A549 (cell line): Measurements from ENCODE around the gene CDH6. TPM values are rescaled to one million over a fixed set of nuclear protein-coding genes. Genes with fewer than 3 reads are reported as not detected.

Experiments used
- ATAC-seq, 2 experiments: fragments of 200-7000 bp in 1 of 2; fragments of >200 bp in 1 of 2; cut with Nextera tagmentation in 1 of 2; cut with Tn5 transposase in 1 of 2; 3 replicates each; pipeline versions ENCODE4 v1.8.0 to v1.9.1; 2018 to 2020; ENCODE audit warnings: mild to moderate bottlenecking in 1 of 2, moderate library complexity in 1 of 2
- CTCF ChIA-PET: fragments of 300-600 bp; sonication (Branson Sonifier 250); formaldehyde crosslinking; extraction: SDS; loops from one replicate; lab custom pipeline; 2021; ENCODE audit warnings: antibody characterized with exemption, inconsistent platforms; lab: Yijun Ruan, JAX
- POLR2A ChIA-PET: fragments of 350-600 bp; formaldehyde crosslinking; extraction: SDS; loops from one replicate; lab custom pipeline; 2021; ENCODE audit warnings: antibody characterized with exemption, inconsistent platforms; lab: Yijun Ruan, JAX
- DNase-seq, 2 experiments: peaks; one replicate each; pipeline versions ENCODE4 v3.0.0 to v3.0.0-alpha.2; 2011 to 2016; ENCODE audit warnings: low read depth in 1 of 2, low spot score in 1 of 2
- FAIRE-seq: peaks from 2 replicates; lab custom pipeline; 2011; peaks lifted over from hg19 to GRCh38; lab: Jason Lieb, UNC
- H3K27ac ChIP-seq, 2 experiments: fragments of >200 bp; sonication (Bioruptor Twin); formaldehyde crosslinking; 3 replicates each; pipeline ENCODE4 v1.5.1; 2016 to 2017
- H3K4me1 ChIP-seq: fragments of >200 bp; sonication (Bioruptor Twin); formaldehyde crosslinking; 3 replicates; pipeline ENCODE4 v1.6.1; 2016
- H3K4me2 ChIP-seq: fragments of >200 bp; sonication (Bioruptor Twin); formaldehyde crosslinking; 3 replicates; pipeline ENCODE4 v1.6.1; 2016
- H3K4me3 ChIP-seq: fragments of >200 bp; sonication (Bioruptor Twin); formaldehyde crosslinking; 3 replicates; pipeline ENCODE4 v1.5.1; 2016
- H3K9me3 ChIP-seq: fragments of >200 bp; sonication (Bioruptor Twin); formaldehyde crosslinking; 3 replicates; pipeline ENCODE4 v1.6.1; 2016
- CBX8 ChIP-seq: fragments of 200-600 bp; sonication (generic); IDR thresholded peaks from 2 replicates; pipeline ENCODE4 v1.6.1; 2016
- CHD4 ChIP-seq: fragments of 200-600 bp; sonication (generic); IDR thresholded peaks from 2 replicates; pipeline ENCODE4 v1.6.1; 2016; ENCODE audit warnings: antibody characterized with exemption, mild to moderate bottlenecking, borderline replicate concordance
- FOSB ChIP-seq: fragments of 250-450 bp; sonication (Bioruptor Pico); IDR thresholded peaks from 2 replicates; pipeline ENCODE4 v1.5.0; 2020; ENCODE audit warnings: mild to moderate bottlenecking, moderate library complexity
- FOSL2 ChIP-seq, 2 experiments: fragments of 450-650 bp in 1 of 2; fragments of >200 bp in 1 of 2; sonication (Bioruptor Twin) in 1 of 2; formaldehyde crosslinking; IDR thresholded peaks; 2 replicates each; pipeline versions ENCODE4 v1.5.0 to v1.6.1; 2016 to 2020; ENCODE audit warnings: mild to moderate bottlenecking in 1 of 2, moderate library complexity in 1 of 2
- GATA3 ChIP-seq: IDR thresholded peaks from 2 replicates; pipeline ENCODE4 v1.6.1; 2012; ENCODE audit warnings: borderline replicate concordance
- HDAC2 ChIP-seq: fragments of 200-600 bp; sonication (generic); IDR thresholded peaks from 2 replicates; pipeline ENCODE4 v1.6.1; 2016
- HOXA7 ChIP-seq: fragments of 250-450 bp; sonication (Bioruptor Pico); IDR thresholded peaks from 2 replicates; pipeline ENCODE4 v1.5.0; 2020; ENCODE audit warnings: mild to moderate bottlenecking, moderate library complexity
- HOXB5 ChIP-seq: fragments of 250-450 bp; sonication (Bioruptor Pico); IDR thresholded peaks from 2 replicates; pipeline ENCODE4 v1.5.0; 2020; ENCODE audit warnings: mild to moderate bottlenecking, moderate library complexity
- JUN ChIP-seq, 2 experiments: fragments of >200 bp; sonication (Bioruptor Twin); formaldehyde crosslinking; IDR thresholded peaks; 2 replicates in 1 of 2; 3 replicates in 1 of 2; pipeline ENCODE4 v1.6.1; 2016 to 2017
- KDM1A ChIP-seq: fragments of 200-600 bp; sonication (generic); IDR thresholded peaks from 2 replicates; pipeline ENCODE4 v1.6.1; 2016; ENCODE audit warnings: low read depth, mild to moderate bottlenecking
- MAZ ChIP-seq: fragments of 150-350 bp; IDR thresholded peaks from 2 replicates; pipeline ENCODE4 v1.6.1; 2014; ENCODE audit warnings: antibody characterized with exemption, low read depth, low read length, borderline replicate concordance
- MYC ChIP-seq: IDR thresholded peaks from 2 replicates; pipeline ENCODE4 v1.6.1; 2012; ENCODE audit warnings: mild to moderate bottlenecking, inconsistent platforms, low read length, improper control_type of control experiment, borderline replicate concordance
- NFE2L2 ChIP-seq: fragments of 150-350 bp; conservative IDR thresholded peaks from 2 replicates; pipeline ENCODE4 v1.6.1; 2014; ENCODE audit warnings: low read length
- NR3C1 ChIP-seq: fragments of >200 bp; sonication (Bioruptor Twin); formaldehyde crosslinking; IDR thresholded peaks from 3 replicates; pipeline ENCODE4 v1.6.1; 2017
- RAD21 ChIP-seq, 2 experiments: fragments of >200 bp in 1 of 2; sonication (Bioruptor Twin) in 1 of 2; formaldehyde crosslinking in 1 of 2; IDR thresholded peaks in 1 of 2; conservative IDR thresholded peaks in 1 of 2; 2 replicates in 1 of 2; 3 replicates in 1 of 2; pipeline ENCODE4 v1.6.1; 2012 to 2018; ENCODE audit warnings: inconsistent platforms in 1 of 2
- RARB ChIP-seq: fragments of 250-450 bp; sonication (Bioruptor Pico); IDR thresholded peaks from 2 replicates; pipeline ENCODE4 v1.8.0; 2021; ENCODE audit warnings: mild to moderate bottlenecking, moderate library complexity
- RFX5 ChIP-seq: fragments of 450-650 bp; IDR thresholded peaks from 2 replicates; pipeline ENCODE4 v1.7.1; 2014; ENCODE audit warnings: antibody characterized with exemption, mild to moderate bottlenecking, moderate library complexity
- RNF2 ChIP-seq: fragments of 200-600 bp; sonication (generic); IDR thresholded peaks from 2 replicates; pipeline ENCODE4 v1.6.1; 2016; ENCODE audit warnings: low read depth, mild to moderate bottlenecking, antibody characterized with exemption, moderate library complexity, borderline replicate concordance
- SMC3 ChIP-seq: fragments of >200 bp; sonication (Bioruptor Twin); formaldehyde crosslinking; IDR thresholded peaks from 3 replicates; pipeline ENCODE4 v1.6.1; 2018; ENCODE audit warnings: inconsistent platforms
- ZC3H11A ChIP-seq: fragments of 450-650 bp; IDR thresholded peaks from 2 replicates; pipeline ENCODE4 v1.6.1; 2014; ENCODE audit warnings: antibody characterized with exemption, mild to moderate bottlenecking
- ZFP36 ChIP-seq: fragments of 450-650 bp; IDR thresholded peaks from 2 replicates; pipeline ENCODE4 v1.6.1; 2014; ENCODE audit warnings: borderline replicate concordance; ENCODE audit not compliant: partially characterized antibody
- ZNF302 ChIP-seq: fragments of 250-450 bp; sonication (Bioruptor Pico); IDR thresholded peaks from 2 replicates; pipeline ENCODE4 v1.9.0; 2021; ENCODE audit warnings: inconsistent platforms, mild to moderate bottlenecking, moderate library complexity
- ZSCAN20 ChIP-seq: fragments of 250-450 bp; sonication (Bioruptor Pico); IDR thresholded peaks from 2 replicates; pipeline ENCODE4 v1.8.0; 2022; ENCODE audit warnings: mild to moderate bottlenecking, moderate library complexity
- WGBS: methylation state at CpG from one replicate; pipeline ENCODE4 v1.1.6; 2017; ENCODE audit errors: missing lambda C conversion rate; 5-methylcytosine and 5-hydroxymethylcytosine counted together
- polyA plus RNA-seq, 4 experiments: library from polyadenylated mRNA; depleted of rRNA in 3 of 4; stranded (reverse); fragments of >200 nt; fragmentation: RNase III in 1 of 4; extraction: RNeasy Plus Mini Kit Qiagen cat#74134 plus additional on column Dnase treatment in 1 of 4; gene quantifications; 2 replicates in 3 of 4; 3 replicates in 1 of 4; pipeline ENCODE4 v1.2.3, GENCODE V29; 2011 to 2017
- TF ChIP-seq, protein P1 (sequence below): fragments of >200 bp; sonication (Bioruptor Twin); formaldehyde crosslinking; IDR thresholded peaks from 3 replicates; pipeline ENCODE4 v1.5.1; 2016
- TF ChIP-seq, protein P2 (sequence below): IDR thresholded peaks from 2 replicates; pipeline ENCODE4 v1.6.1; 2012
- TF ChIP-seq, protein P3 (sequence below): fragments of 450-650 bp; IDR thresholded peaks from 2 replicates; pipeline ENCODE4 v1.6.1; 2014; ENCODE audit warnings: antibody characterized with exemption
- TF ChIP-seq, protein P4 (sequence below): fragments of 200-600 bp; sonication (generic); IDR thresholded peaks from 2 replicates; pipeline ENCODE4 v1.6.1; 2016; ENCODE audit warnings: antibody characterized with exemption, mild to moderate bottlenecking, moderate library complexity

CDH6 gene
- polyA plus RNA-seq, 2 of the 4 experiments (the other 2 are of a cell fraction), result 0.25 to 0.61 TPM

DNA sequence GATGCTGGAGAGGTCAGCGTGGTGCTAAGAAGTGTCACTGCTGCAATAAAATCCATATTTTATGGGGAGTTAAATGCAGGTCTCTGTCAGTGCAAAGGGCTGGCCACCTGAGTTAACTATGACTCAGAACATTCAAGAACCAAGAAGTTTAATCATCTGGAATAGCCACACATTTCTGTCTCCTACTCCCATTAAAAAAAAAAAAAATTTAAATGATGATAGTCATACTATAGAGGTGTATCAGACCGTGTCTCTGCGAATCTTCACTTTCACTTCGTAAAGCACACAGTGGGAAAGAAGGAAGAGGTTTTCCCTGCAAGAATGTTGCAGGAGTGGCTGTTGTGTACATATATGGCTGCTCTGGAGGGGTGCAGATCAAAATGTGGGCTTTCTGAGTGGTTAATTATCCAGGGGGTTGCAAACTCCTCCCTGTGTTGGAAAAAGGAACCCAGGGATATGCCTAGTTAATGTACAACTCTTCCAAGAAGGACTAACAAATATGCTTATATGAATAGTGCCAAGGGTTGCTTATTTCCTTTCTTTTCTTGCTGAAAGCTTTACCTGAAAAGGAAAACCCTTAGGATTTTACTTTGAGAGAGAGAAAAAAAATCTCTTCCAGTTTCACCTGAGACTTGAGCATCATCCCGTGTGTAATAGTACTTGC is 1.5 kb downstream of the CDH6 start:
- H3K27ac ChIP-seq, result no peak overlapping the region
- H3K4me2 ChIP-seq, result peak overlapping the region; percentile 94
- H3K4me1 ChIP-seq, result peaks cover 6% of the 10 kb centered on the region; the same call in 2 of the 3 replicates
- no peak for TF ChIP-seq ZFP36
- TF ChIP-seq ZC3H11A, result no peak
- TF ChIP-seq, protein P1, sequence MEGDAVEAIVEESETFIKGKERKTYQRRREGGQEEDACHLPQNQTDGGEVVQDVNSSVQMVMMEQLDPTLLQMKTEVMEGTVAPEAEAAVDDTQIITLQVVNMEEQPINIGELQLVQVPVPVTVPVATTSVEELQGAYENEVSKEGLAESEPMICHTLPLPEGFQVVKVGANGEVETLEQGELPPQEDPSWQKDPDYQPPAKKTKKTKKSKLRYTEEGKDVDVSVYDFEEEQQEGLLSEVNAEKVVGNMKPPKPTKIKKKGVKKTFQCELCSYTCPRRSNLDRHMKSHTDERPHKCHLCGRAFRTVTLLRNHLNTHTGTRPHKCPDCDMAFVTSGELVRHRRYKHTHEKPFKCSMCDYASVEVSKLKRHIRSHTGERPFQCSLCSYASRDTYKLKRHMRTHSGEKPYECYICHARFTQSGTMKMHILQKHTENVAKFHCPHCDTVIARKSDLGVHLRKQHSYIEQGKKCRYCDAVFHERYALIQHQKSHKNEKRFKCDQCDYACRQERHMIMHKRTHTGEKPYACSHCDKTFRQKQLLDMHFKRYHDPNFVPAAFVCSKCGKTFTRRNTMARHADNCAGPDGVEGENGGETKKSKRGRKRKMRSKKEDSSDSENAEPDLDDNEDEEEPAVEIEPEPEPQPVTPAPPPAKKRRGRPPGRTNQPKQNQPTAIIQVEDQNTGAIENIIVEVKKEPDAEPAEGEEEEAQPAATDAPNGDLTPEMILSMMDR, result no peak
- TF ChIP-seq FOSB (CRISPR knock-in tag), result no peak
- TF ChIP-seq JUN (IDR thresholded peaks at IDR 0.05), result no peak
- no peak for TF ChIP-seq SMC3
- TF ChIP-seq ZNF302, result no peak
- TF ChIP-seq, protein P2, sequence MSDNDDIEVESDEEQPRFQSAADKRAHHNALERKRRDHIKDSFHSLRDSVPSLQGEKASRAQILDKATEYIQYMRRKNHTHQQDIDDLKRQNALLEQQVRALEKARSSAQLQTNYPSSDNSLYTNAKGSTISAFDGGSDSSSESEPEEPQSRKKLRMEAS, result no peak
- TF ChIP-seq MYC, result no peak
- H3K9me3 ChIP-seq, result no peaks in the 10 kb centered on the region
- DNase-seq (peak in 1 of 2 experiments; percentile 6), ATAC-seq (peak in 1 of 2 experiments; percentile 40; a peak in 3 of 6 replicates), FAIRE-seq (no peak)
- WGBS, result 15% methylated on average over 5 of the region's 5 CpGs
- CTCF ChIA-PET, result interaction anchor here (1.3 kb wide), 1 partner anchor 8 kb away, joined by 6 read pairs; no protein-coding TSS in a partner anchor
- peak overlapping the region; percentile 47 for H3K4me3 ChIP-seq
- POLR2A ChIA-PET, result no interaction called here

DNA sequence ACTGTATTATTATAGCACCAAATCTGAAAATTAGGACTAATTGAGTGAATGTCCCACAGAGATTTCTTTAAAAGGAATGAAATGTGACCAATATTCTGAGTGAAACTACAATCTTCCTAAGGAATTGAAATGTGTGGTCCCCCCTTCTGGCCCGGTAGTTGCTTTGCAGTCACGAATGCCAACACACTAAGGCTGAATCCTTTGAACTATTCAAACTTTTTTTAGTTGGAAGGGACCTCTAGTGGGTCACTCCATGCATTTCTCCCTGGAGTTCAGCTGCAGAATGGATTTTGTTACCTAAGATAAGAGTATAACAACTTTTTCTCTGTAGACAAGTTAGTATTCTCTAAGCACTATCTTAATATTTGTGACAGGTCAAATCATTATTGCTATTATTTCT is 2.8 kb downstream of the CDH6 start:
- FAIRE-seq, result no peak
- ChIA-PET CTCF (no interaction called here), POLR2A (no interaction called here)
- H3K4me1 ChIP-seq, result peaks cover 6% of the 10 kb centered on the region; the same call in 2 of the 3 replicates
- ATAC-seq, result no peak
- no peak overlapping the region for H3K27ac ChIP-seq
- no peak for TF ChIP-seq KDM1A
- TF ChIP-seq ZC3H11A, result no peak
- no peak for TF ChIP-seq MAZ
- no peak for TF ChIP-seq RAD21 (conservative IDR thresholded peaks at IDR 0.05 in 1 of 2, IDR thresholded peaks at IDR 0.05 in 1 of 2)
- TF ChIP-seq RFX5, result no peak
- WGBS, result 36% methylated on average over 2 of the region's 2 CpGs
- H3K4me2 ChIP-seq, result no peak overlapping the region
- H3K4me3 ChIP-seq, result no peak overlapping the region
- peak in 1 of 2 experiments; percentile 20 for DNase-seq
- no peaks in the 10 kb centered on the region for H3K9me3 ChIP-seq

DNA sequence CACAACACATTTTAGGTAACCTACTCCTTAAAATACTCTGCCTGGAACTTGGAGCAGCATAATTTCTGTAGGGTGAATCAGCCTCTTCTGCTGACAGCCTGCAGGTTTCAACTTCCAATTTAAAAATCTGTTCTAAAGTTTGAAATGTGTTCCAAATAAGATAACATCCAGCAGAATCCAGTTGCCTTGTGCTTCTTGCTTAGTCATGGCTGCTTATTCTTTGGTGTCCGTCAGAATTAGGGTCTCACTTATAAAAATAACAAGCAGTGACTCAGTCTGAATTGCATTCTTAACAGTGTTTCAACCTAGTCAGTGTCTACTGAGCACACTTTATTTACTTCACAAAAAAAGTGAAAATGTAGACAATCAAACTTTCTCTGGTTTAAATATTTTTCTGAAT is 3.7 kb downstream of the CDH6 start:
- ChIA-PET POLR2A (no interaction called here), CTCF (no interaction called here)
- peaks cover 6% of the 10 kb centered on the region; the same call in 2 of the 3 replicates for H3K4me1 ChIP-seq
- no peak overlapping the region for H3K4me2 ChIP-seq
- ATAC-seq (no peak), FAIRE-seq (no peak), DNase-seq (peak in 1 of 2 experiments; percentile 0)
- H3K9me3 ChIP-seq, result no peaks in the 10 kb centered on the region
- 23% methylated on average over 1 of the region's 1 CpG for WGBS
- H3K4me3 ChIP-seq, result no peak overlapping the region
- no peak overlapping the region for H3K27ac ChIP-seq
- TF ChIP-seq HOXB5 (CRISPR knock-in tag) (no peak), HDAC2 (no peak), FOSB (CRISPR knock-in tag) (no peak), NR3C1 (no peak), HOXA7 (no peak), RARB (CRISPR knock-in tag) (no peak), CHD4 (no peak), FOSL2 (IDR thresholded peaks at IDR 0.05) (no peak), FOSL2 (CRISPR knock-in tag; IDR thresholded peaks at IDR 0.05) (no peak), RFX5 (no peak), ZNF302 (no peak), GATA3 (no peak), NFE2L2 (no peak), CBX8 (no peak), ZSCAN20 (CRISPR knock-in tag) (no peak), RNF2 (no peak)
- TF ChIP-seq, protein P3, sequence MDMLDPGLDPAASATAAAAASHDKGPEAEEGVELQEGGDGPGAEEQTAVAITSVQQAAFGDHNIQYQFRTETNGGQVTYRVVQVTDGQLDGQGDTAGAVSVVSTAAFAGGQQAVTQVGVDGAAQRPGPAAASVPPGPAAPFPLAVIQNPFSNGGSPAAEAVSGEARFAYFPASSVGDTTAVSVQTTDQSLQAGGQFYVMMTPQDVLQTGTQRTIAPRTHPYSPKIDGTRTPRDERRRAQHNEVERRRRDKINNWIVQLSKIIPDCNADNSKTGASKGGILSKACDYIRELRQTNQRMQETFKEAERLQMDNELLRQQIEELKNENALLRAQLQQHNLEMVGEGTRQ, result no peak
- TF ChIP-seq, protein P4, sequence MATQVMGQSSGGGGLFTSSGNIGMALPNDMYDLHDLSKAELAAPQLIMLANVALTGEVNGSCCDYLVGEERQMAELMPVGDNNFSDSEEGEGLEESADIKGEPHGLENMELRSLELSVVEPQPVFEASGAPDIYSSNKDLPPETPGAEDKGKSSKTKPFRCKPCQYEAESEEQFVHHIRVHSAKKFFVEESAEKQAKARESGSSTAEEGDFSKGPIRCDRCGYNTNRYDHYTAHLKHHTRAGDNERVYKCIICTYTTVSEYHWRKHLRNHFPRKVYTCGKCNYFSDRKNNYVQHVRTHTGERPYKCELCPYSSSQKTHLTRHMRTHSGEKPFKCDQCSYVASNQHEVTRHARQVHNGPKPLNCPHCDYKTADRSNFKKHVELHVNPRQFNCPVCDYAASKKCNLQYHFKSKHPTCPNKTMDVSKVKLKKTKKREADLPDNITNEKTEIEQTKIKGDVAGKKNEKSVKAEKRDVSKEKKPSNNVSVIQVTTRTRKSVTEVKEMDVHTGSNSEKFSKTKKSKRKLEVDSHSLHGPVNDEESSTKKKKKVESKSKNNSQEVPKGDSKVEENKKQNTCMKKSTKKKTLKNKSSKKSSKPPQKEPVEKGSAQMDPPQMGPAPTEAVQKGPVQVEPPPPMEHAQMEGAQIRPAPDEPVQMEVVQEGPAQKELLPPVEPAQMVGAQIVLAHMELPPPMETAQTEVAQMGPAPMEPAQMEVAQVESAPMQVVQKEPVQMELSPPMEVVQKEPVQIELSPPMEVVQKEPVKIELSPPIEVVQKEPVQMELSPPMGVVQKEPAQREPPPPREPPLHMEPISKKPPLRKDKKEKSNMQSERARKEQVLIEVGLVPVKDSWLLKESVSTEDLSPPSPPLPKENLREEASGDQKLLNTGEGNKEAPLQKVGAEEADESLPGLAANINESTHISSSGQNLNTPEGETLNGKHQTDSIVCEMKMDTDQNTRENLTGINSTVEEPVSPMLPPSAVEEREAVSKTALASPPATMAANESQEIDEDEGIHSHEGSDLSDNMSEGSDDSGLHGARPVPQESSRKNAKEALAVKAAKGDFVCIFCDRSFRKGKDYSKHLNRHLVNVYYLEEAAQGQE, result no peak
